HepG2 (cell line): ENCODE results near the gene HIPK4. TPM values are rescaled to one million over a fixed set of nuclear protein-coding genes. Genes with fewer than 3 reads are reported as not detected.

Experiments used
- CENPT ChIP-seq: sonication (generic); formaldehyde crosslinking; IDR thresholded peaks from 2 replicates; pipeline ENCODE4 v1.8.0; 2022; ENCODE audit warnings: low read depth, mild to moderate bottlenecking, moderate library complexity, missing genetic modification reagents
- DMAP1 ChIP-seq: IDR thresholded peaks from 2 replicates; pipeline ENCODE4 v1.6.1; 2016
- DRAP1 ChIP-seq: IDR thresholded peaks from 2 replicates; pipeline ENCODE4 v1.6.1; 2016; ENCODE audit warnings: missing genetic modification reagents, missing compliant biosample characterization
- ERF ChIP-seq: IDR thresholded peaks from 2 replicates; pipeline ENCODE4 v1.6.1; 2018; ENCODE audit warnings: missing biosample characterization, missing genetic modification reagents
- GATAD2A ChIP-seq: IDR thresholded peaks from 2 replicates; pipeline ENCODE4 v1.6.1; 2016
- HNF4G ChIP-seq, 2 experiments: sonication (generic) in 1 of 2; formaldehyde crosslinking in 1 of 2; IDR thresholded peaks; 2 replicates each; pipeline versions ENCODE4 v1.4.0 to v1.6.1; 2011 to 2020; ENCODE audit warnings: borderline replicate concordance in 2 of 2, low read depth in 2 of 2, mild to moderate bottlenecking in 2 of 2, low read length in 1 of 2, missing genetic modification reagents in 1 of 2, moderate library complexity in 1 of 2
- MAFG ChIP-seq: sonication (generic); formaldehyde crosslinking; IDR thresholded peaks from 2 replicates; pipeline ENCODE4 v1.5.1; 2020; ENCODE audit warnings: mild to moderate bottlenecking, missing genetic modification reagents
- NFIB ChIP-seq: sonication (generic); formaldehyde crosslinking; IDR thresholded peaks from 2 replicates; pipeline ENCODE4 v1.9.0; 2021; ENCODE audit warnings: missing genetic modification reagents, mild to moderate bottlenecking, borderline replicate concordance
- NFYB ChIP-seq: sonication (generic); formaldehyde crosslinking; IDR thresholded peaks from 2 replicates; pipeline ENCODE4 v1.4.0; 2020; ENCODE audit warnings: missing genetic modification reagents
- PHF21A ChIP-seq: sonication (generic); formaldehyde crosslinking; IDR thresholded peaks from 2 replicates; pipeline ENCODE4 v1.5.0; 2020; ENCODE audit warnings: mild to moderate bottlenecking, missing genetic modification reagents
- RNF2 ChIP-seq: fragments of 450-650 bp; conservative IDR thresholded peaks from 2 replicates; pipeline ENCODE4 v1.6.1; 2016; ENCODE audit warnings: low read depth
- SMAD9 ChIP-seq: sonication (generic); formaldehyde crosslinking; IDR thresholded peaks from 2 replicates; pipeline ENCODE4 v1.5.1; 2020; ENCODE audit warnings: mild to moderate bottlenecking, missing genetic modification reagents
- TBP ChIP-seq: sonication (generic); formaldehyde crosslinking; IDR thresholded peaks from 2 replicates; pipeline ENCODE4 v1.5.0; 2020; ENCODE audit warnings: missing genetic modification reagents
- TCF7L2 ChIP-seq: IDR thresholded peaks from 2 replicates; pipeline ENCODE4 v1.6.1; 2011; ENCODE audit warnings: mild to moderate bottlenecking, low read depth, low read length, moderate library complexity
- U2AF2 ChIP-seq: fragments of 200-400 bp; formaldehyde crosslinking; IDR thresholded peaks from 2 replicates; pipeline ENCODE4 v1.6.1; 2017; ENCODE audit warnings: low read depth, mild to moderate bottlenecking, low read length
- ZBTB14 ChIP-seq: sonication (generic); formaldehyde crosslinking; IDR thresholded peaks from 2 replicates; pipeline ENCODE4 v1.4.0; 2020; ENCODE audit warnings: missing genetic modification reagents
- ZBTB25 ChIP-seq: IDR thresholded peaks from 2 replicates; pipeline ENCODE4 v1.6.1; 2018; ENCODE audit warnings: missing genetic modification reagents
- ZBTB44 ChIP-seq: sonication (generic); formaldehyde crosslinking; IDR thresholded peaks from 2 replicates; pipeline ENCODE4 v1.4.0; 2020; ENCODE audit warnings: missing genetic modification reagents
- ZNF224 ChIP-seq: sonication (generic); formaldehyde crosslinking; IDR thresholded peaks from 2 replicates; pipeline ENCODE4 v1.5.0; 2020; ENCODE audit warnings: mild to moderate bottlenecking, missing genetic modification reagents
- ZNF24 ChIP-seq: fragments of 450-650 bp; IDR thresholded peaks from 2 replicates; pipeline ENCODE4 v1.6.1; 2017; ENCODE audit warnings: antibody characterized with exemption, mild to moderate bottlenecking
- ZNF275 ChIP-seq: sonication (generic); formaldehyde crosslinking; IDR thresholded peaks from 2 replicates; pipeline ENCODE4 v1.8.0; 2022; ENCODE audit warnings: missing genetic modification reagents, mild to moderate bottlenecking, inconsistent platforms, borderline replicate concordance
- ZNF326 ChIP-seq: sonication (generic); formaldehyde crosslinking; IDR thresholded peaks from 2 replicates; pipeline ENCODE4 v1.4.0; 2020; ENCODE audit warnings: missing genetic modification reagents, borderline replicate concordance
- ZNF563 ChIP-seq: sonication (generic); formaldehyde crosslinking; IDR thresholded peaks from 2 replicates; pipeline ENCODE4 v1.8.0; 2022; ENCODE audit warnings: mild to moderate bottlenecking, moderate library complexity, missing genetic modification reagents
- ZNF713 ChIP-seq: sonication (generic); formaldehyde crosslinking; IDR thresholded peaks from 2 replicates; pipeline ENCODE4 v1.4.0; 2020; ENCODE audit warnings: mild to moderate bottlenecking, missing genetic modification reagents
- polyA plus RNA-seq, 8 experiments: library from polyadenylated mRNA; depleted of rRNA in 3 of 8; stranded (reverse) in 7 of 8; unstranded in 1 of 8; fragments of >200 nt; fragmentation: Illumina TruSeq in 4 of 8; extraction: Trizol in 4 of 8; gene quantifications; 2 replicates each; pipeline versions ENCODE4 v1.2.1 to v1.2.3, GENCODE V29; 2011 to 2016; ENCODE audit warnings: low read depth in 4 of 8, missing spikeins in 1 of 8, mixed read lengths in 1 of 8; ENCODE audit not compliant: insufficient read depth in 1 of 8
- total RNA-seq, 5 experiments: library from RNA; depleted of rRNA; stranded (reverse); fragments of >200 nt; fragmentation: Illumina TruSeq; extraction: Trizol; gene quantifications; 2 replicates each; pipeline ENCODE4 v1.2.3, GENCODE V29; 2016; ENCODE audit warnings: low read depth in 1 of 5

HIPK4 gene
- total and polyA plus RNA-seq, 2 of the 13 experiments (the other 11 are each of a cell fraction or from before 2014, with no cell fraction given) = 0.03 TPM; not detected in 1

- TF ChIP-seq ZNF275 = peak; percentile 81
- no peak for TF ChIP-seq MAFG (CRISPR knock-in tag)
- TF ChIP-seq ZBTB25 = peak; percentile 28; the same call in 1 of the 2 replicates
- no peak for TF ChIP-seq TBP
- no peak for TF ChIP-seq ZNF713 (CRISPR knock-in tag)
- TF ChIP-seq HNF4G (IDR thresholded peaks at IDR 0.05; ENCODE audit: borderline replicate concordance, low read depth, low read length) = 0 out of 2 replicates have a peak, but pooled peaks have one; percentile 4
- peak; percentile 74; the same call in 1 of the 2 replicates for TF ChIP-seq HNF4G (CRISPR knock-in tag; IDR thresholded peaks at IDR 0.05; ENCODE audit: borderline replicate concordance, low read depth)
- TF ChIP-seq DMAP1 = peak; percentile 65; the same call in 1 of the 2 replicates
- TF ChIP-seq ZBTB44 (CRISPR knock-in tag) = no peak; the same call in 1 of the 2 replicates
- no peak for TF ChIP-seq ZNF326 (CRISPR knock-in tag)
- peak; percentile 71; the same call in 1 of the 2 replicates for TF ChIP-seq ERF (CRISPR knock-in tag)
- no peak for TF ChIP-seq SMAD9
- 0 out of 2 replicates have a peak, but pooled peaks have one; percentile 30 for TF ChIP-seq GATAD2A (CRISPR knock-in tag)
- 0 out of 2 replicates have a peak, but pooled peaks have one; percentile 5 for TF ChIP-seq NFYB (CRISPR knock-in tag)
- TF ChIP-seq ZBTB14 = no peak
- 0 out of 2 replicates have a peak, but pooled peaks have one; percentile 41 for TF ChIP-seq CENPT (CRISPR knock-in tag)
- peak; percentile 47 for TF ChIP-seq DRAP1 (CRISPR knock-in tag)
- TF ChIP-seq PHF21A (CRISPR knock-in tag) = peak; percentile 87
- TF ChIP-seq TCF7L2 = no peak
- no peak for TF ChIP-seq NFIB (CRISPR knock-in tag)
- TF ChIP-seq ZNF224 = 0 out of 2 replicates have a peak, but pooled peaks have one; percentile 82
- 0 out of 2 replicates have a peak, but pooled peaks have one; percentile 42 for TF ChIP-seq RNF2
- no peak for TF ChIP-seq ZNF24
- TF ChIP-seq ZNF563 (CRISPR knock-in tag) = peak; percentile 77
- no peak for TF ChIP-seq U2AF2
Measured at GRCh38 chr19:40420766-40421765, 31.1 kb upstream of the HIPK4 start (continued).
